K562 (cell line): ENCODE data around the gene FMN1. TPM values are rescaled to one million over a fixed set of nuclear protein-coding genes. Genes with fewer than 3 reads are reported as not detected.

Experiments
- ATAC-seq: fragments of 200-7000 bp; cut with Tn5 transposase; 3 replicates; pipeline ENCODE4 v1.9.1; 2020; ENCODE audit warnings: moderate library complexity
- BruUV-seq: library from RNA; stranded (reverse); fragments of 400-500 nt; replicated peaks from 2 replicates; lab custom pipeline; 2021; lab: Mats Ljungman, UMichigan
- CTCF ChIA-PET: fragments of 300-600 bp; formaldehyde crosslinking; extraction: SDS; loops from one replicate; lab custom pipeline; 2021; ENCODE audit warnings: low intra/inter-chr PET ratio; lab: Yijun Ruan, JAX
- POLR2A ChIA-PET: fragments of 300-600, 350-650 bp; sonication (Branson Sonifier 250); formaldehyde crosslinking; extraction: SDS; loops from one replicate; lab custom pipeline; 2021; ENCODE audit warnings: antibody characterized with exemption, inconsistent platforms; lab: Yijun Ruan, JAX
- DNase-seq, 4 experiments: peaks; one replicate each; pipeline versions ENCODE4 v3.0.0 to v3.0.0-alpha.2; 2011 to 2018; ENCODE audit warnings: low spot score in 3 of 4, mixed read lengths in 3 of 4; ENCODE audit errors: extremely low read depth in 1 of 4
- FAIRE-seq: peaks from 2 replicates; lab custom pipeline; 2011; peaks lifted over from hg19 to GRCh38; lab: Jason Lieb, UNC
- H2AFZ ChIP-seq: 2 replicates; pipeline ENCODE4 v1.6.0; 2011; ENCODE audit warnings: low read depth, low read length, control low read depth, inconsistent platforms
- H3K27ac ChIP-seq: fragments of 200-600 bp; 3 replicates; pipeline ENCODE4 v1.8.0; 2011; ENCODE audit warnings: low read depth, mild to moderate bottlenecking, control low read depth, inconsistent platforms, low read length, moderate library complexity, mixed read lengths; ENCODE audit errors: extremely low read depth
- H3K27me3 ChIP-seq, 2 experiments: fragments of 300-600 bp in 1 of 2; 2 replicates in 1 of 2; 3 replicates in 1 of 2; pipeline versions ENCODE4 v1.6.0 to v1.8.0; 2011; ENCODE audit warnings: inconsistent platforms in 2 of 2, low read length in 2 of 2, mild to moderate bottlenecking in 1 of 2, mixed read lengths in 1 of 2, moderate library complexity in 1 of 2; ENCODE audit not compliant: control insufficient read depth in 2 of 2, insufficient read depth in 2 of 2
- H3K36me3 ChIP-seq: fragments of 300-600 bp; 3 replicates; pipeline ENCODE4 v1.8.0; 2011; ENCODE audit warnings: mild to moderate bottlenecking, low read length, inconsistent platforms; ENCODE audit not compliant: control insufficient read depth, insufficient read depth
- H3K4me1 ChIP-seq, 2 experiments: fragments of 200-600 bp in 1 of 2; replicated peaks in 1 of 2; 2 replicates in 1 of 2; 3 replicates in 1 of 2; pipeline versions ENCODE4 v1.5.1 to v1.8.0; 2011; ENCODE audit warnings: inconsistent platforms in 2 of 2, low read length in 2 of 2, mild to moderate bottlenecking in 1 of 2, mixed read lengths in 1 of 2, moderate library complexity in 1 of 2; ENCODE audit not compliant: control insufficient read depth in 2 of 2, insufficient read depth in 2 of 2
- H3K4me2 ChIP-seq: 2 replicates; pipeline ENCODE4 v1.6.1; 2011; ENCODE audit warnings: low read length, control low read depth, inconsistent platforms, mixed read lengths; ENCODE audit not compliant: insufficient read depth
- H3K4me3 ChIP-seq: fragments of 200-600 bp; sonication (generic), shearing (Covaris generic); 2 replicates; pipeline ENCODE4 v1.5.1; 2016; ENCODE audit warnings: control low read depth, inconsistent platforms
- H3K79me2 ChIP-seq: fragments of 200-600 bp; 3 replicates; pipeline ENCODE4 v1.8.0; 2011; ENCODE audit warnings: low read length, inconsistent platforms; ENCODE audit not compliant: control insufficient read depth, insufficient read depth
- H3K9ac ChIP-seq, 2 experiments: 2 replicates each; pipeline versions ENCODE4 v1.6.0 to v1.6.1; 2011; ENCODE audit warnings: low read depth in 2 of 2, low read length in 2 of 2, control low read depth in 1 of 2, inconsistent platforms in 1 of 2, mild to moderate bottlenecking in 1 of 2, mixed read lengths in 1 of 2; ENCODE audit not compliant: insufficient read depth in 1 of 2
- H3K9me1 ChIP-seq: one replicate; pipeline ENCODE4 v1.6.0; 2011; ENCODE audit warnings: inconsistent platforms, mild to moderate bottlenecking, low read length, moderate library complexity; ENCODE audit not compliant: control insufficient read depth, insufficient read depth
- H3K9me3 ChIP-seq: replicated peaks from 2 replicates; pipeline ENCODE4 v1.5.1; 2011; ENCODE audit warnings: low read depth, low read length, inconsistent platforms; ENCODE audit not compliant: control insufficient read depth, insufficient read depth
- H4K20me1 ChIP-seq: replicated peaks from 2 replicates; pipeline ENCODE4 v1.6.1; 2011; ENCODE audit warnings: low read length, inconsistent platforms, mixed read lengths; ENCODE audit not compliant: control insufficient read depth, insufficient read depth
- ATF3 ChIP-seq, 2 experiments: fragments of 450-650 bp in 1 of 2; sonication (generic) in 1 of 2; formaldehyde crosslinking in 1 of 2; IDR thresholded peaks in 1 of 2; conservative IDR thresholded peaks in 1 of 2; 2 replicates each; pipeline versions ENCODE4 v1.6.1 to v1.8.1; 2016 to 2023; ENCODE audit warnings: mild to moderate bottlenecking in 2 of 2, moderate library complexity in 2 of 2, inconsistent platforms in 1 of 2, missing genetic modification reagents in 1 of 2
- CBFA2T3 ChIP-seq: fragments of 450-650 bp; IDR thresholded peaks from 2 replicates; pipeline ENCODE4 v1.6.1; 2017
- CTCF ChIP-seq, 3 experiments: IDR thresholded peaks in 2 of 3; conservative IDR thresholded peaks in 1 of 3; 2 replicates each; pipeline ENCODE4 v1.5.1; 2011 to 2012; ENCODE audit warnings: low read length in 3 of 3, mild to moderate bottlenecking in 3 of 3, control low read depth in 2 of 3, improper control_type of control experiment in 1 of 3, inconsistent platforms in 1 of 3, low read depth in 1 of 3, mixed read lengths in 1 of 3, moderate library complexity in 1 of 3; ENCODE audit not compliant: insufficient read depth in 2 of 3
- EP400 ChIP-seq: fragments of 450-650 bp; IDR thresholded peaks from 2 replicates; pipeline ENCODE4 v1.6.1; 2017; ENCODE audit warnings: antibody characterized with exemption, mild to moderate bottlenecking, moderate library complexity
- HDAC6 ChIP-seq: IDR thresholded peaks from 2 replicates; pipeline ENCODE4 v1.6.1; 2012; ENCODE audit warnings: low read depth, mild to moderate bottlenecking, control low read depth, inconsistent platforms, low read length, moderate library complexity
- HLTF ChIP-seq: fragments of 450-650 bp; IDR thresholded peaks from 2 replicates; pipeline ENCODE4 v1.6.1; 2016
- ILK ChIP-seq: fragments of 450-650 bp; IDR thresholded peaks from 2 replicates; pipeline ENCODE4 v1.6.1; 2016; ENCODE audit warnings: missing genetic modification characterization, low read depth, mild to moderate bottlenecking, missing compliant biosample characterization, moderate library complexity, borderline replicate concordance
- MTA3 ChIP-seq: fragments of 450-650 bp; formaldehyde crosslinking; IDR thresholded peaks from 2 replicates; pipeline ENCODE4 v1.6.1; 2017; ENCODE audit warnings: mild to moderate bottlenecking, borderline replicate concordance
- PHF8 ChIP-seq: fragments of 200-600 bp; sonication (generic); IDR thresholded peaks from 2 replicates; pipeline ENCODE4 v1.6.1; 2012; ENCODE audit warnings: mixed run types, mild to moderate bottlenecking, inconsistent platforms, low read length, moderate library complexity, borderline replicate concordance
- POLR2G ChIP-seq: fragments of 200-400 bp; formaldehyde crosslinking; IDR thresholded peaks from 2 replicates; pipeline ENCODE4 v1.6.1; 2017; ENCODE audit warnings: low read depth, mild to moderate bottlenecking, antibody characterized with exemption, low read length, moderate library complexity
- PRPF4 ChIP-seq: fragments of 200-400 bp; formaldehyde crosslinking; IDR thresholded peaks from one replicate; pipeline ENCODE4 v1.6.1; 2017; ENCODE audit warnings: low read length, low read depth, mild to moderate bottlenecking; ENCODE audit not compliant: insufficient read depth, poor library complexity, severe bottlenecking
- SIN3A ChIP-seq, 2 experiments: fragments of 150-350 bp in 1 of 2; IDR thresholded peaks; 2 replicates each; pipeline ENCODE4 v1.6.1; 2011 to 2016; ENCODE audit warnings: borderline replicate concordance in 2 of 2, low read depth in 2 of 2, low read length in 2 of 2, mild to moderate bottlenecking in 2 of 2, moderate library complexity in 2 of 2; ENCODE audit not compliant: control insufficient read depth in 1 of 2
- ZBTB34 ChIP-seq: fragments of 250-450 bp; sonication (Bioruptor Pico); IDR thresholded peaks from 2 replicates; pipeline ENCODE4 v1.8.0; 2021; ENCODE audit warnings: mild to moderate bottlenecking, moderate library complexity
- ZNF263 ChIP-seq: sonication (generic); formaldehyde crosslinking; IDR thresholded peaks from 2 replicates; pipeline ENCODE4 v1.8.0; 2022; ENCODE audit warnings: mild to moderate bottlenecking, missing genetic modification reagents, borderline replicate concordance
- ZNF324 ChIP-seq: fragments of 250-450 bp; sonication (Bioruptor Pico); IDR thresholded peaks from 2 replicates; pipeline ENCODE4 v1.4.0; 2020; ENCODE audit warnings: mild to moderate bottlenecking
- ZNF695 ChIP-seq: fragments of 450-650 bp; formaldehyde crosslinking; IDR thresholded peaks from 2 replicates; pipeline ENCODE4 v1.4.0; 2020; ENCODE audit warnings: mild to moderate bottlenecking, moderate library complexity
- WGBS: fragments of 100-300 bp; shearing (Covaris generic); methylation state at CpG from one replicate; pipeline ENCODE4 v1.1.6; 2016; ENCODE audit warnings: low coverage, mixed read lengths; ENCODE audit not compliant: insufficient coverage; ENCODE audit errors: missing lambda C conversion rate; 5-methylcytosine and 5-hydroxymethylcytosine counted together
- in situ Hi-C: fragments of 300-500 bp; cut with MboI; formaldehyde crosslinking; loops from 4 replicates; pipeline ENCODE4 v1.15.0; 2018; ENCODE audit warnings: inconsistent platforms, mixed read lengths
- intact Hi-C: fragments of 100-400 bp; cut with micrococcal nuclease; formaldehyde crosslinking; loops from 2 replicates; pipeline ENCODE4 v1.14.2; 2022
- polyA plus RNA-seq, 8 experiments: library from polyadenylated mRNA; depleted of rRNA in 4 of 8; stranded (reverse) in 5 of 8; unstranded in 3 of 8; fragments of >200 nt; fragmentation: Nextera tagmentation in 2 of 8; fragmentation: Illumina TruSeq in 1 of 8; extraction: Ambion mirVana in 2 of 8; extraction: Trizol in 1 of 8; gene quantifications; 2 replicates each; pipeline versions ENCODE4 v1.2.1 to v1.2.3, GENCODE V29; 2011 to 2014; ENCODE audit warnings: inconsistent platforms in 1 of 8, missing spikeins in 1 of 8
- total RNA-seq, 7 experiments: library from RNA; depleted of rRNA in 6 of 7; stranded (reverse); fragments of >200 nt in 6 of 7; fragmentation: Illumina TruSeq in 2 of 7; extraction: Trizol in 2 of 7; gene quantifications; 2 replicates each; pipeline versions ENCODE4 v1.2.1 to v1.2.3, GENCODE V29; 2011 to 2021; ENCODE audit warnings: low replicate concordance in 1 of 7

FMN1 gene
- total and polyA plus RNA-seq, 9 of the 15 experiments (the other 6 are each of a cell fraction or from before 2014, with no cell fraction given) = 0.03 to 0.07 (median 0.04) TPM; not detected in 6

GRCh38 chr15:33132722-33133345 lies 61.7 kb downstream of the FMN1 start:
- WGBS = 0% methylated on average over 3 of the region's 3 CpGs
- no peaks in the 10 kb centered on the region; the same call in 1 of the 2 replicates for H3K9me3 ChIP-seq
- H4K20me1 ChIP-seq = no peaks in the 10 kb centered on the region
- FAIRE-seq (peak; percentile 72), DNase-seq (peak; percentile 30 to 35 (median 32)), ATAC-seq (peak; percentile 80)
- intact Hi-C loops (loop anchor here (5.0 kb wide), 2 partner anchors 46 to 471 kb away; no protein-coding TSS in a partner anchor), in situ Hi-C loops (loop anchor here (10.0 kb wide), 1 partner anchor 468 kb away; no protein-coding TSS in a partner anchor)
- no peaks in the 10 kb centered on the region for H3K79me2 ChIP-seq
- ChIA-PET CTCF (interaction anchor here (1.6 kb wide), 1 partner anchor 46 kb away, joined by 4 read pairs; no protein-coding TSS in a partner anchor), POLR2A (no interaction called here)
- no peak overlapping the region for H2AFZ ChIP-seq
- H3K27ac ChIP-seq = no peak overlapping the region
- no peak overlapping the region for H3K9ac ChIP-seq
- H3K4me2 ChIP-seq = no peak overlapping the region
- BruUV-seq = no TSS peak
- no peaks in the 10 kb centered on the region for H3K4me1 ChIP-seq
- H3K9me1 ChIP-seq = no peaks in the 10 kb centered on the region
- no peak overlapping the region for H3K4me3 ChIP-seq
- no peaks in the 10 kb centered on the region for H3K36me3 ChIP-seq
- no peaks in the 10 kb centered on the region for H3K27me3 ChIP-seq
- TF ChIP-seq ATF3 (IDR thresholded peaks at IDR 0.05) (no peak), ATF3 (CRISPR knock-in tag; conservative IDR thresholded peaks at IDR 0.05) (no peak), PHF8 (no peak), CBFA2T3 (no peak), MTA3 (no peak), HDAC6 (no peak), POLR2G (no peak), ZNF695 (no peak), ZNF324 (CRISPR knock-in tag) (no peak), SIN3A (IDR thresholded peaks at IDR 0.05; ENCODE audit: borderline replicate concordance in 2 of 2, control insufficient read depth in 1 of 2, low read depth in 2 of 2, low read length in 2 of 2) (no peak), ILK (tag) (no peak), HLTF (no peak), CTCF (IDR thresholded peaks at IDR 0.05 in 2 of 3, conservative IDR thresholded peaks at IDR 0.05 in 1 of 3; ENCODE audit: insufficient read depth in 2 of 3, low read depth in 1 of 3, low read length in 3 of 3) (peak; percentile 43 to 71 (median 59); a peak in 4 of 6 replicates), ZBTB34 (CRISPR knock-in tag) (no peak), ZNF263 (CRISPR knock-in tag) (no peak), PRPF4 (no peak), EP400 (no peak)
